Skeletal muscle satellite cell (primary cell): ENCODE measurements around the gene TSPAN31.
"Not testable (repeated sequence)": the region's sequence is repeated elsewhere in the genome, so short reads cannot be mapped to it uniquely, and the experiment has no call there.

ENCODE experiments used
- H3K27me3 ChIP-seq: 2 replicates; pipeline ENCODE4 v1.7.0; 2013; ENCODE audit warnings: low read length; ENCODE audit not compliant: control insufficient read depth, insufficient read depth
- H3K36me3 ChIP-seq: 2 replicates; pipeline ENCODE4 v1.7.0; 2013; ENCODE audit warnings: mild to moderate bottlenecking, control low read depth, low read length; ENCODE audit not compliant: insufficient read depth
- H3K4me1 ChIP-seq: 2 replicates; pipeline ENCODE4 v1.7.0; 2013; ENCODE audit warnings: low read length; ENCODE audit not compliant: control insufficient read depth, insufficient read depth
- H3K4me2 ChIP-seq: 2 replicates; pipeline ENCODE4 v1.7.0; 2013; ENCODE audit warnings: mild to moderate bottlenecking, low read length
- H3K4me3 ChIP-seq: 2 replicates; pipeline ENCODE4 v1.7.0; 2013; ENCODE audit warnings: low read length
- H3K9ac ChIP-seq: 2 replicates; pipeline ENCODE4 v1.7.0; 2013; ENCODE audit warnings: mild to moderate bottlenecking, low read depth, low read length, moderate library complexity
- H3K9me3 ChIP-seq: replicated peaks from 2 replicates; pipeline ENCODE4 v1.7.0; 2013; ENCODE audit warnings: mild to moderate bottlenecking, control low read depth, low read length

The TSPAN31 gene

GRCh38 chr12:57766464-57767304 lies 21.8 kb downstream of the TSPAN31 start, which contains the start of gene CYP27B1:
TSS of gene CYP27B1 (minus strand) at chr12:57767078. CDS start at chr12:57767041, 37 bp downstream.
- no peak within 1 kb of the TSS for H3K9ac ChIP-seq
- peaks cover 18% of the 10 kb centered on the region for H3K36me3 ChIP-seq
- H3K27me3 ChIP-seq, result peaks cover 36% of the 10 kb centered on the region
- H3K4me2 ChIP-seq, result peak within 1 kb of the TSS; percentile 69
- H3K9me3 ChIP-seq, result no peaks in the 10 kb centered on the region
- peak within 1 kb of the TSS; percentile 50 for H3K4me3 ChIP-seq
- H3K4me1 ChIP-seq, result peaks cover 35% of the 10 kb centered on the region

- Histone ChIP-seq H3K4me2 (peak overlapping the region; percentile 69), H3K27me3 (peaks cover 36% of the 10 kb centered on the region), H3K9ac (no peak overlapping the region), H3K9me3 (no peaks in the 10 kb centered on the region), H3K4me1 (peaks cover 35% of the 10 kb centered on the region), H3K4me3 (no peak overlapping the region), H3K36me3 (peaks cover 18% of the 10 kb centered on the region)
Measured at GRCh38 chr12:57767305-57767698, 22.5 kb downstream of the TSPAN31 start.

DNA sequence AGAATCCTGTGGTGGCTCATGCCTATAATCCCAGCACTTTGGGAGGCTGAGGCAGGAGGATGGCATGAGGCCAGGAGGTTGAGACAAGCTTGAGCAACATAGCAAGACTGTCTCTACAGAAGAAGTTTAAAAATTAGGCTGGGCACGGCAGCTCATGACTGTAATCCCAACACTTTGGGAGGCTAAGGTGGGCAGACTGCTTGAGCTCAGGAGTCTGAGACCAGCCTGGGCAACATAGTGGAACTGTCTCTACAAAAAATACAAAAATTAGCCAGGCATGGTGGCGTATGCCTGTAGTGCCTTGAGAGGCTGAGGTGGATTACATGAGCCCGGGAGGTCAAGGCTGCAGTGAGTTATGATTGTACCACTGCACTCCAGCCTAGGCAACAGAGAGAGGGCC lies 23.0 kb downstream of the TSPAN31 start:
- Histone ChIP-seq H3K4me2 (no peak overlapping the region), H3K36me3 (peaks cover 18% of the 10 kb centered on the region), H3K4me3 (no peak overlapping the region), H3K9me3 (no peaks in the 10 kb centered on the region), H3K27me3 (peaks cover 36% of the 10 kb centered on the region), H3K4me1 (peaks cover 35% of the 10 kb centered on the region), H3K9ac (no peak overlapping the region)

DNA sequence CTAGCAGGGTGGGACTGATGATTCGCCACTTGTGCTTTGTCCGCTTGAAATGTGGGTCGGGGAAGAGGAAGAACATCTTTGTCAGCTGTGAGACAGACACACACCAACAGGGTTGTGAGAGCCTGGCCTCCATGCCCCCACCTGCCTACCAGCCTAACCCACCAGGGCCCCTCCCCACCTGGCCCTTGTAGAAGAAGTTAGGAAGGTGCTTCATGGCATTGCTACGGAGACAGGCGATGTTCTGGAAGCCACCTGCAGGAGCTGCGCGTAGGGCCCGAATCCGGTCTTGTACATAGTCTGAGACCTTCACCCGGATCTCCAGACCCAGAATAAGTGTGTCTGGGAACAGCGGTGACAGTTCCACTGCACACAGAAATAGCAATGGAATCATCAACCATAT lies 24.8 kb downstream of the TSPAN31 start:
- Histone ChIP-seq H3K36me3 (peaks cover 18% of the 10 kb centered on the region), H3K9me3 (no peaks in the 10 kb centered on the region), H3K4me3 (no peak overlapping the region), H3K27me3 (peaks cover 26% of the 10 kb centered on the region), H3K9ac (no peak overlapping the region), H3K4me1 (peaks cover 35% of the 10 kb centered on the region), H3K4me2 (no peak overlapping the region)

- Histone ChIP-seq H3K4me3 (peak overlapping the region; percentile 94), H3K4me2 (peak overlapping the region; percentile 99), H3K36me3 (peaks cover 18% of the 10 kb centered on the region), H3K9ac (no peak overlapping the region), H3K27me3 (peaks cover 15% of the 10 kb centered on the region), H3K9me3 (no peaks in the 10 kb centered on the region), H3K4me1 (peaks cover 25% of the 10 kb centered on the region)
Measured at GRCh38 chr12:57770734-57771133, 25.9 kb downstream of the TSPAN31 start.

DNA sequence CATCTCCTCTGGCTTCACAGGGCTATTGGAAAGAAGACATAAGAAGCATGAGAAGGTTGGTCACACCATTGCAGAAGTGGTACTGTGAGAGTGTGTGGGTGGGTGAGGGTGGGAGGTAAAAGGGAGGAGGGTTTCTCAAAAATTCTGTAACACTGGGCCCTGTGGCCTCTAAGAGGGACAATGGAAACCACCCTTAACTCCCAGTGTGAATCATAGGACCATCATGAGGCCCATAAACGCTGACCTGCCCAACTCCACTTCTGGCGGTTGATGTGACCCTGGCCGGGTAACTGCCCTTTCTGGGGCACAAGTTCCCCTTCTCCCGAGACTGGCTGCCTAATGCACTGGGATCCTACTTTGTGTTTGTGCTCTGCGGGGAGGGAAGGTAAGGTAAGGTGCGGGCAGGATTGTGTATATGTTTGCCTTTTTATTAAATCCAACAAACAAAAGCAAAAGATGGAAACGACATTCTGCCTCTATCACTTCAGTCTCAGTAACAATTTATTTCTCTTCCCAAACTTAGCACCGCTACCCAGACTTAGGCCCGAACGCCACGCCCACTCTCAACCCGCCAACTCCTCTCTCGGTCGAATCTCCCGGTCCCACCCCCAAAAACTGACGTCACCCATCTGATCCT lies 26.5 kb downstream of the TSPAN31 start:
- no peaks in the 10 kb centered on the region for H3K9me3 ChIP-seq
- peaks cover 19% of the 10 kb centered on the region for H3K4me1 ChIP-seq
- H3K4me3 ChIP-seq, result peak overlapping the region; percentile 94
- H3K27me3 ChIP-seq, result peaks cover 9% of the 10 kb centered on the region
- peak overlapping the region; percentile 91 for H3K9ac ChIP-seq
- H3K36me3 ChIP-seq, result peaks cover 18% of the 10 kb centered on the region
- H3K4me2 ChIP-seq, result peak overlapping the region; percentile 99

DNA sequence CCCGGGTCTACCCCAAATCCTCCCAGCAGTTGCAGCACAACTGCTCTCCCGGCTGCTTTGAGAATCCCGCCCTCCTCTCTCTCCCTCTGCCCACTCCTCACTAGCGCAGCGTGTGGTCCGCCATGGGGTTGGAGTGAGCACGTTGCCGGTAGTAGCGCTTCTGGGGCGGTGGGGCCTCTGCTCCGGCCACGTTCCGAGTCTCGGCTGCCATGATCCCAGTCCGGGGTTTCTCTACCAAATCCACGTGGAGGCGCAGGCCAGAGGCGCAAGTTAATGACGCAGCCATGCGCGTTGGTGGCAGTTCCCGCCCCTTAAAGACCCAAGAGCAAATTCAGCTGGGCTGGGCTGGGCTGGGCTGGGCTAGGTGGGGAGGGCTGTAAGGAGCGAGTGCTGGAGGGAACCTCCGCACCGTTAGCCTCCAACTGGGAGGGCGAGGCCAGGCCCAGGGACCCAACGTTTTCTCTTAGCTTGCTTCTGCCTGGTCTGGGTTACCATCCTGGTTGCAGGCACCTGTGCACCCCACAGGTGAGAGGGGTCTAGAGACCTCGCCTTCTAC lies 27.1 kb downstream of the TSPAN31 start, which contains the start of gene METTL1:
METTL1 (minus strand) TSS at position 233 of the 556 bp plus-strand sequence; CDS start at position 211, 22 bp downstream.
- Histone ChIP-seq H3K27me3 (peaks cover 3% of the 10 kb centered on the region), H3K36me3 (peaks cover 18% of the 10 kb centered on the region), H3K4me3 (peak within 1 kb of the TSS; percentile 94), H3K4me1 (peaks cover 13% of the 10 kb centered on the region), H3K9ac (peak within 1 kb of the TSS; percentile 91), H3K9me3 (no peaks in the 10 kb centered on the region), H3K4me2 (peak within 1 kb of the TSS; percentile 99)

GRCh38 chr12:57772429-57773322 lies 27.8 kb downstream of the TSPAN31 start, which contains the start of gene EEF1AKMT3:
TSS of gene EEF1AKMT3 (plus strand) at chr12:57772614. CDS start at chr12:57772725, 111 bp downstream.
- peak within 1 kb of the TSS; percentile 99 for H3K4me2 ChIP-seq
- peaks cover 18% of the 10 kb centered on the region for H3K36me3 ChIP-seq
- no peaks in the 10 kb centered on the region for H3K27me3 ChIP-seq
- no peaks in the 10 kb centered on the region for H3K9me3 ChIP-seq
- peaks cover 8% of the 10 kb centered on the region for H3K4me1 ChIP-seq
- peak within 1 kb of the TSS; percentile 94 for H3K4me3 ChIP-seq
- H3K9ac ChIP-seq, result peak within 1 kb of the TSS; percentile 91

GRCh38 chr12:57774634-57775033 lies 29.8 kb downstream of the TSPAN31 start:
- H3K4me3 ChIP-seq, H3K27me3 ChIP-seq, H3K4me1 ChIP-seq, H3K9me3 ChIP-seq, H3K4me2 ChIP-seq, H3K9ac ChIP-seq: not testable (repeated sequence)
- H3K36me3 ChIP-seq, result peaks cover 10% of the 10 kb centered on the region

GRCh38 chr12:57775044-57775443 lies 30.2 kb downstream of the TSPAN31 start:
- no peaks in the 10 kb centered on the region for H3K9me3 ChIP-seq
- H3K4me3 ChIP-seq, result no peak overlapping the region
- H3K27me3 ChIP-seq, result no peaks in the 10 kb centered on the region
- peaks cover 9% of the 10 kb centered on the region for H3K36me3 ChIP-seq
- H3K4me2 ChIP-seq, result no peak overlapping the region
- H3K4me1 ChIP-seq, result peaks cover 8% of the 10 kb centered on the region
- no peak overlapping the region for H3K9ac ChIP-seq
